IPS-20b (cell line): Measurements from ENCODE around the gene SERPINE1.
"Not testable (repeated sequence)": the region's sequence is repeated elsewhere in the genome, so short reads cannot be mapped to it uniquely, and the experiment has no call there.

Experiments
- H3K27ac ChIP-seq: one replicate; pipeline ENCODE4 v1.5.1; 2013; ENCODE audit warnings: low read length
- H3K27me3 ChIP-seq: 2 replicates; pipeline ENCODE4 v1.6.1; 2013; ENCODE audit warnings: mild to moderate bottlenecking, low read length, inconsistent platforms; ENCODE audit not compliant: insufficient read depth
- H3K36me3 ChIP-seq: 2 replicates; pipeline ENCODE4 v1.6.1; 2013; ENCODE audit warnings: low read depth, mild to moderate bottlenecking, inconsistent platforms, low read length, moderate library complexity; ENCODE audit not compliant: insufficient read depth
- H3K4me1 ChIP-seq: 2 replicates; pipeline ENCODE4 v1.6.1; 2013; ENCODE audit warnings: mild to moderate bottlenecking, control low read depth, inconsistent platforms, low read length, moderate library complexity; ENCODE audit not compliant: insufficient read depth
- H3K4me3 ChIP-seq: 2 replicates; pipeline ENCODE4 v1.5.1; 2013; ENCODE audit warnings: mild to moderate bottlenecking, low read length, inconsistent platforms
- H3K9ac ChIP-seq: 2 replicates; pipeline ENCODE4 v1.6.1; 2013; ENCODE audit warnings: low read depth, mild to moderate bottlenecking, inconsistent platforms, low read length, moderate library complexity
- H3K9me3 ChIP-seq: 2 replicates; pipeline ENCODE4 v1.6.1; 2013; ENCODE audit warnings: mild to moderate bottlenecking, low read depth, low read length, inconsistent platforms; ENCODE audit not compliant: insufficient read depth

Gene SERPINE1

DNA sequence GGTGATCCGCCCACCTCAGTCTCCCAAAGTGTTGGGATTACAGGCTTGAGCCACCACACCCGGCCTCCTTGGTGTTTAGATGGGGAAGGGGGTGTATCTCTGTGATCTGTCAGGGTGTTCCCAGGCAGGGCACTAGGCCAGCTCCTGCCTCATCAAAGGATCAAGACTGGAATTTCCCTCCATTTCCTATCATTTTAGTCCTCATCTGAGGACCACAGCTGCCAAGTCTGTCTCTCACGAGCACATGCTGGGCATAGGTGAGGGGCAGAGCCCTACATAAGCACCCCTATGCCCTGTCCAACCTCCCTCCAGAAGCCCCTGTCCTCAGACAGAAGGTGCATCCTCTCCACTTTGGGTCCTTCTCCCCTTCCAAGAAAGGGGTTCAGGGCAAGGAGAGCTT is 22.1 kb upstream of the SERPINE1 start:
- no peaks in the 10 kb centered on the region for H3K27me3 ChIP-seq
- no peaks in the 10 kb centered on the region for H3K36me3 ChIP-seq
- H3K4me1 ChIP-seq, result peaks cover 21% of the 10 kb centered on the region
- no peaks in the 10 kb centered on the region for H3K9me3 ChIP-seq
- H3K9ac ChIP-seq, result no peak overlapping the region
- no peak overlapping the region for H3K27ac ChIP-seq
- no peak overlapping the region for H3K4me3 ChIP-seq

DNA sequence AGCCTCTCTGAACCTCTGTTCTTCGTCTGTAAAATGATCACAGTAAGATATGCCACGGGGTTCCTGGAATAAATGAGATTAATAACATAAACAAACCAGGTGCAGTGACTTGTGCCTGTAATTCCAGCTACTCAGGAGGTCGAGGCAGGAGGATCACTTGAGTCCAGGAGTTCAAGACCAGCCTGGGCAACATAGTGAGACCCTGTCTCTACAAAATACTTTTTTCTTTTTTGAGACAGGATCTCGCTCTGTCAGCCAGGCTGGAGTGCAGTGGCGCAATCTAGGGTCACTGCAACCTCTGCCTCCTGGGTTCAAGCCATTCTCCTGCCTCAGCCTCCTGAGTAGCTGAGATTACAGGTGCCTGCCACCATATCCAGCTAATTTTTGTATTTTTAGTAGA is 21.7 kb upstream of the SERPINE1 start:
- H3K9ac ChIP-seq, H3K36me3 ChIP-seq, H3K27ac ChIP-seq, H3K9me3 ChIP-seq, H3K27me3 ChIP-seq, H3K4me3 ChIP-seq: not testable (repeated sequence)
- H3K4me1 ChIP-seq, result peaks cover 20% of the 10 kb centered on the region

DNA sequence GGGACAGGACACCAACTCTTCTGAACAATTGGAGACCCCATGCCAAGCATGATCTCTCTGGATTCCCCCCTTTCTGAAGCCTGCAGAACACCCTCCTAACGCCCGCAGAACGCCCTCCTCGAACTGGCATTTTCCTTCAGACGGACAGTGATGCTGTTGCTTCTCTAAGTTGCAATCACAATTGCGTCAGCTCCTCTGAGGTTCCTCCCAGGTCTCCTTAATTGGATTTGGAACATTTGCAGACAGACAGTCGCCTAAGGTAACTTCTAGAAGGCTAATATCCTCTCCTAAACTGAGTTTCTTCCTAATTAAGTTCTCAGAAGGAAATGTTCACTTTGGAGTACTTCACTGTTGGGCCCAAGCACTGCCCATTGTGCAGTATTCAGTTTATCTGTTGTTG is 20.5 kb upstream of the SERPINE1 start:
- H3K36me3 ChIP-seq, result no peaks in the 10 kb centered on the region
- H3K4me1 ChIP-seq, result peaks cover 11% of the 10 kb centered on the region
- no peaks in the 10 kb centered on the region for H3K9me3 ChIP-seq
- H3K4me3 ChIP-seq, result no peak overlapping the region
- H3K27me3 ChIP-seq, result no peaks in the 10 kb centered on the region
- H3K27ac ChIP-seq, result no peak overlapping the region
- no peak overlapping the region for H3K9ac ChIP-seq

DNA sequence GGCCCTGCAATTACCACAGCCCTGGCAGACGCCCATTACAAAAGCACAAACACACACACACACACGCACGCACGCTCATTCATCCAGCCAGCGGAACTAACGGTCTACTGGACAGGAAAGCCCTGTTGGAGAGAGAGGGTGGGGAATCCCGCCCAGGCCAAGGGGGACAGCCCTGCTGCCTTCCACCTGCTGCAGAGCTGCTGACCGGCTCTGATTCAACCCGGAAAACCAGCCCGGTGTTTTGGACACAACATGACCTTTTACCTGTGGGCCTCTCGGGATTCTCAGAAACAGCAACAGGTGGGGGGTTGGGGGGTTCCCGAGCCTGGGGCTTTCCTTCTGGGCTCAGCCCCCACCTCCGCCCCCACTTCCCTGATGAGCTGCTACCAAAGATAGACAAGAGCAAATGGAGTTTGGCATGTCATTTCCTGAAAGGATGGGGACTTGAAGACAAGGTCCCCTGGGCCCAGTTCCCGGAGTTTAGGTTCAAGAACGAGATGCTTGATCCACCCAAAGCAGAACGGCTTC is 18.5 kb upstream of the SERPINE1 start:
- H3K27me3 ChIP-seq, result no peaks in the 10 kb centered on the region
- no peak overlapping the region; the same call in 1 of the 2 replicates for H3K9ac ChIP-seq
- no peak overlapping the region for H3K4me3 ChIP-seq
- H3K4me1 ChIP-seq, result 0 out of 2 replicates have a peak, but pooled peaks cover 5% of the 10 kb centered on the region
- no peak overlapping the region for H3K27ac ChIP-seq
- H3K36me3 ChIP-seq, result no peaks in the 10 kb centered on the region
- H3K9me3 ChIP-seq, result no peaks in the 10 kb centered on the region

DNA sequence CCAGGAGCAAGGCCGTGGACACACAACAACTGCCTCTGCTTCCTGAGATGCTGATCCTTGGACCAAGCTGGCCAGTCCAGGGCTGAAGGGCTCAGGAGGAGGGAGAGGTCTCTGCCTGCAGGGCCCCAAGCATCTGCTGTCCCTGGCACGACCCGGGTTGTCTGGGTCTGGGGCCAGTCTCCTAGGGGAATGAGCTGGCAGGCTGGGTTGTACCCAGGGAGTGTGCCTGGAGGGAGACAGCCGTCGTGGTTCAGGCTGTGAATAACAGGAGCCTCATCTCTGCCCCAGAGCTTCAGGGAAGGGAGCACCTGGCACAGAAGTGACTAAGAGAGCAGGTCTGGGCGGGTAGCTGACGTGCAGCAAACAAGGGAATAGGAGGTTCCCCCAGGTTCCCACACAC is 17.9 kb upstream of the SERPINE1 start:
- H3K27ac ChIP-seq, result no peak overlapping the region
- no peak overlapping the region for H3K9ac ChIP-seq
- H3K9me3 ChIP-seq, result no peaks in the 10 kb centered on the region
- H3K36me3 ChIP-seq, result no peaks in the 10 kb centered on the region
- H3K27me3 ChIP-seq, result no peaks in the 10 kb centered on the region
- H3K4me3 ChIP-seq, result no peak overlapping the region
- H3K4me1 ChIP-seq, result 0 out of 2 replicates have a peak, but pooled peaks cover 5% of the 10 kb centered on the region

DNA sequence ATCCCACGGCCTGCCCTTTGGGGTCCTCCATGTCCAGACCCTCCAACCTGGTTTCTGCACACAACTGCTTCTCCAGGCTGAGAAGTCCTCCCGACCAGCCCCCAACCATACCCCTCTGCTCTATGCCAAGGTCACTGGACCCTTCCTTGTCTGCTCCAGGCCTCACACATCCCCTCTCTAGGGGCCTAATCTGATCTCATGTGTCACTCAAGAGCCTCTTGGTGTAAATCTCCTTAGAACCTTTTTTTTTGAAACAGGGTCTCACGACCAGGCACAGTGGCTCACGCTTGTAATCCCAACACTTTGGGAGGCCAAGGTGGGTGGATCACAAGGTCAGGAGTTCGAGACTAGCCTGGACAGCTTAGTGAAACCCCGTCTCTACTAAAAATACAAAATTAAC is 17.5 kb upstream of the SERPINE1 start:
- Histone ChIP-seq H3K9ac (no peak overlapping the region), H3K4me1 (0 out of 2 replicates have a peak, but pooled peaks cover 5% of the 10 kb centered on the region), H3K27me3 (no peaks in the 10 kb centered on the region), H3K9me3 (no peaks in the 10 kb centered on the region), H3K4me3 (no peak overlapping the region), H3K27ac (no peak overlapping the region), H3K36me3 (no peaks in the 10 kb centered on the region)

DNA sequence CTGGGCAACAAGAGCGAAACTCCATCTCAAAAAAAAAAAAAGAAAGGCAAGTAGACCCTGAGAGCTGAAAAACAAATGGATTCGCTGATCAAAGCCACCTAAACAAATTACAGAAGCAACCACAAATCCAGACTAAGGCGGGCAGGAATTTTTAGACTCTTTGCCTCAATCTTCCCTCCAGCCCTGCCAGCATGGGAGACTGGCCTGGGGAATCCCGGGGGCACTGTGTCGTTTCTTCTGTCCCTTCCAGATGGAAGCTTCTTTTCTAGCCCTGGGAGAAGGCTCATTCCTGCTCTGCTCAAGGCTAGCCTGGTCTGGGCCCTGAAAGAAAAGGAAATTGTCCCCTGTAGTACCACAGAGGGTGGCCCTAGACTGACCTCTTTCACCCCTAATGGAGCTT is 15.6 kb upstream of the SERPINE1 start:
- no peak overlapping the region for H3K9ac ChIP-seq

DNA sequence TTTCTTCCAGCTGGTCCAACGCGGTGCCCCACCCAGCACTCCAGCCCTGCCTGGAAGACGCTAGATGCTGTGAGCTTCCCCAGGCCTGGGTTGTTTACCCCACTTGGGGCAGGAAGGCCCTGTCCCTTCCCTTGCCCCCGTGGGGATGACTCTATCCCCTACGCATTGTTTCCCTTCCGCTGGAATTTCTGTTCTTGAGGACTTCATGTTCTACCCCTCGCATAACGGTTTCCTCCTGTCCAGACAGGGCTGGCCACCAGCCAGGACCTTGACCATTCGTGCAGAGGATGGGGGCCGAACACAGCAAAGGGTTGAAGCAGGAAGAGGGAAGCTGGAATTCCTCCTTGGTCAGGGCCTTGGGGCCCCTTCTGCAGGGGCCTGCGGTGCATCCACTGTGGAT is 14.7 kb upstream of the SERPINE1 start:
- 0 out of 2 replicates have a peak, but pooled peaks cover 5% of the 10 kb centered on the region for H3K4me1 ChIP-seq
- no peak overlapping the region for H3K4me3 ChIP-seq

More for the DNA sequence above, 15.6 kb upstream of the SERPINE1 start:
- Histone ChIP-seq H3K27me3 (no peaks in the 10 kb centered on the region), H3K27ac (no peak overlapping the region), H3K36me3 (no peaks in the 10 kb centered on the region), H3K9me3 (no peaks in the 10 kb centered on the region), H3K4me3 (no peak overlapping the region), H3K4me1 (0 out of 2 replicates have a peak, but pooled peaks cover 5% of the 10 kb centered on the region)

DNA sequence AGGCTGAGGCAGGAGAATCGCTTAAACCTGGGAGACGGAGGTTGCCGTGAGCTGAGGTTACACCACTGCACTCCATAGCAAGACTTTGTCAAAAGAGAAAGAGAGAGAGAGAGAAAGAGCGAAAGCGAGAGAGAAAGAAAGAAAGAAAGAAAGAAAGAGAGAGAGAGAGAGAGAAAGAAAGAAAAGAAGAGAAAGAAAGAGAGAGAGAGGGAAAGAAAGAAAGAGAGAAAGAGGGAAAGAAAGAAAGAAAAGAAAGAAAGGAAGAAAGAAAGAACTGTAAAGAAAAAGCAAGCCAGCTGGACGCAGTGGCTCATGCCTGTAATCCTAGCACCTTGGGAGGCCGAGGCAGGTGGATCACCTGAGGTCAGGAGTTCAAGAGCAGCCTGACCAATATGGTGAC is 13.8 kb upstream of the SERPINE1 start:
- not testable (repeated sequence) for H3K4me1 ChIP-seq, H3K9ac ChIP-seq, H3K27me3 ChIP-seq, H3K27ac ChIP-seq, H3K4me3 ChIP-seq, H3K36me3 ChIP-seq, H3K9me3 ChIP-seq

More for the DNA sequence above, 14.7 kb upstream of the SERPINE1 start:
- Histone ChIP-seq H3K9ac (no peak overlapping the region), H3K9me3 (no peaks in the 10 kb centered on the region), H3K27ac (no peak overlapping the region), H3K36me3 (no peaks in the 10 kb centered on the region), H3K27me3 (no peaks in the 10 kb centered on the region)

DNA sequence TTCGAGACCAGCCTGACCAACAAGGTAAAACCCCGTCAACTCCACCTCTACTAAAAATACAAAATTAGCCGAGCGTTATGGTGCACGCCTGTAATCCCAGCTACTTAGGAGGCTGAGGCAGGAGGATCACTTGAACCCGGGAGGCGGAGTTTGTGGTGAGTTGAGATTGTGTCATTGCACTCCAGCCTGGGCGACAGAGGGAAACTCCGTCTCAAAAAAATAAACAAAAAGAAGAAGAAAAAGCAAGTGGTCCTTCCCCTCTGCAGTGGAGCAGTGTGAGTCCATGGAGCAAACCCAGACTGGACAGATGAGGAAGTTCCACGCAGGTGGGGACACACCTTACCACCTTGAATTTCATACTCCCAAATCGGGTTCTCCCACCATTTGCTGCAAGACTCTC is 13.1 kb upstream of the SERPINE1 start:
- Histone ChIP-seq H3K9ac (no peak overlapping the region), H3K27me3 (no peaks in the 10 kb centered on the region)

DNA sequence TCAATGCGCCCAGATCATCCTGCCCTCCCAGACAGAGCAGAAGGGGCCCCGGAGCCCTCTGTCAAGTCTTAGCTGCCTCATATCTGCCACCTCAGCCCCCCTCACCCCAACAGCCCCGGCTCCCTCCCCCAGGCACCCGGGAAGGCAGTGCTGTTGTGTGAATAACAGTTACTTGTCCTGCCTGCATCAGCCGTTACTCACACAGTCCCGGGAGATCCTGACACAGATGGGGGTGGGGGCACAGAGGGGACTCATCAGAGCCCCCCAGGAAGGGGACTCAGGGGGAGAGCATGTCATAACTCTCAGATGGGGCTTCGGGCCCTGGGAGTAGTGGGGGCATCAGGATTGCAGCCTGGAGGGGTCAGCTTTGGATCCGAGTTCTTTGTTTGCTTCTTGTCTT is 12.4 kb upstream of the SERPINE1 start:
- Histone ChIP-seq H3K9ac (no peak overlapping the region), H3K4me3 (no peak overlapping the region), H3K27ac (no peak overlapping the region)

More for the DNA sequence above, 13.1 kb upstream of the SERPINE1 start:
- Histone ChIP-seq H3K27ac (no peak overlapping the region), H3K9me3 (no peaks in the 10 kb centered on the region), H3K36me3 (no peaks in the 10 kb centered on the region), H3K4me1 (no peaks in the 10 kb centered on the region), H3K4me3 (no peak overlapping the region)

DNA sequence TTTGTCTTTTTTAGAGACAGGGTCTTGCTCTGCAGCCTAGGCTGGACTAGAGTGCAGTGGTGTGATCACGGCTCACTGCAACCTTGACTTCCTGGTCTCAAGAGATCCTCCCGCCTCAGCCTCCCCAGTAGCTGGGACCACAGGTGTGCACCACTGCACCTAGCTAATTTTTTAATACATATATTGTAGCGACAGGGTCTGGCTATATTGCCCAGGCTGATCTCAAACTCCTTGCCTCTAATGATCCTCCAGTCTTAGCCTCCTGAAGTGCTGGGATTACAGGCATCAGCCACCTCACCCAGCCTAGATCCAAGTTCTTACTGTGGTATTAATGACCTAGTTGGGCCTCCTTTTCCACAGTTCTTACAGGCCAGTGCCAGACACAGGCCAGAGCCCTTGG is 11.7 kb upstream of the SERPINE1 start:
- no peaks in the 10 kb centered on the region for H3K27me3 ChIP-seq
- no peak overlapping the region for H3K9ac ChIP-seq
- no peaks in the 10 kb centered on the region for H3K36me3 ChIP-seq
- no peaks in the 10 kb centered on the region for H3K4me1 ChIP-seq
- no peak overlapping the region for H3K4me3 ChIP-seq
- H3K27ac ChIP-seq, result no peak overlapping the region
- H3K9me3 ChIP-seq, result no peaks in the 10 kb centered on the region

More for the DNA sequence above, 12.4 kb upstream of the SERPINE1 start:
- Histone ChIP-seq H3K36me3 (no peaks in the 10 kb centered on the region), H3K27me3 (no peaks in the 10 kb centered on the region), H3K9me3 (no peaks in the 10 kb centered on the region), H3K4me1 (no peaks in the 10 kb centered on the region)
